Measurements from ENCODE around the gene MRPS25.

DNA sequence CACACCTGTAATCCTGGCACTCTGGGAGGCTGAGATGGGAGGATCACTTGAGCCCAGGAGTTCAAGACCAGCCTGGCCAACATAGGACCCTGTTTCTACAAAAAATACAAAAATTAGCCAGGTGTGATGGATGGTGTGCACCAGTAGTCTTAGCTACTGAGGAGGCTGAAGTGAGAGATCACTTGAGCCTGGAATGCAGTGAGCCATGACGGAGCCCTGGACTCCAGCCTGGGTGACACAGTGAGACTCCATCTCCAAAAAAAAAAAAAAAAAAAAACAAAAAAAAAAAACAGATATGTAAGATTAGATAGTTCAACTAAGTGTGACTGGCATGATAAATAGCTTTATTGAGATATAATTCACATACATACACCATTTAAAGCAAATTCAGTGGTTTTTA lies 24.1 kb upstream of the MRPS25 start:
- TF ChIP-seq ZBTB21 (tag by site-specific recombination; IDR thresholded peaks at IDR 0.05) (no peak), YY2 (tag by site-specific recombination; IDR thresholded peaks at IDR 0.05) (no peak), ZNF518A (tag by site-specific recombination; conservative IDR thresholded peaks at IDR 0.05; ENCODE audit: low read depth) (no peak), ZNF24 (tag by site-specific recombination; IDR thresholded peaks at IDR 0.05) (no peak), ZNF747 (tag by site-specific recombination; IDR thresholded peaks at IDR 0.05) (no peak), ZNF768 (tag by site-specific recombination; IDR thresholded peaks at IDR 0.05) (no peak)
- TF ChIP-seq, protein P1, sequence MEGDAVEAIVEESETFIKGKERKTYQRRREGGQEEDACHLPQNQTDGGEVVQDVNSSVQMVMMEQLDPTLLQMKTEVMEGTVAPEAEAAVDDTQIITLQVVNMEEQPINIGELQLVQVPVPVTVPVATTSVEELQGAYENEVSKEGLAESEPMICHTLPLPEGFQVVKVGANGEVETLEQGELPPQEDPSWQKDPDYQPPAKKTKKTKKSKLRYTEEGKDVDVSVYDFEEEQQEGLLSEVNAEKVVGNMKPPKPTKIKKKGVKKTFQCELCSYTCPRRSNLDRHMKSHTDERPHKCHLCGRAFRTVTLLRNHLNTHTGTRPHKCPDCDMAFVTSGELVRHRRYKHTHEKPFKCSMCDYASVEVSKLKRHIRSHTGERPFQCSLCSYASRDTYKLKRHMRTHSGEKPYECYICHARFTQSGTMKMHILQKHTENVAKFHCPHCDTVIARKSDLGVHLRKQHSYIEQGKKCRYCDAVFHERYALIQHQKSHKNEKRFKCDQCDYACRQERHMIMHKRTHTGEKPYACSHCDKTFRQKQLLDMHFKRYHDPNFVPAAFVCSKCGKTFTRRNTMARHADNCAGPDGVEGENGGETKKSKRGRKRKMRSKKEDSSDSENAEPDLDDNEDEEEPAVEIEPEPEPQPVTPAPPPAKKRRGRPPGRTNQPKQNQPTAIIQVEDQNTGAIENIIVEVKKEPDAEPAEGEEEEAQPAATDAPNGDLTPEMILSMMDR (tag by site-specific recombination; IDR thresholded peaks at IDR 0.05), result no peak
- TF ChIP-seq, protein P2, sequence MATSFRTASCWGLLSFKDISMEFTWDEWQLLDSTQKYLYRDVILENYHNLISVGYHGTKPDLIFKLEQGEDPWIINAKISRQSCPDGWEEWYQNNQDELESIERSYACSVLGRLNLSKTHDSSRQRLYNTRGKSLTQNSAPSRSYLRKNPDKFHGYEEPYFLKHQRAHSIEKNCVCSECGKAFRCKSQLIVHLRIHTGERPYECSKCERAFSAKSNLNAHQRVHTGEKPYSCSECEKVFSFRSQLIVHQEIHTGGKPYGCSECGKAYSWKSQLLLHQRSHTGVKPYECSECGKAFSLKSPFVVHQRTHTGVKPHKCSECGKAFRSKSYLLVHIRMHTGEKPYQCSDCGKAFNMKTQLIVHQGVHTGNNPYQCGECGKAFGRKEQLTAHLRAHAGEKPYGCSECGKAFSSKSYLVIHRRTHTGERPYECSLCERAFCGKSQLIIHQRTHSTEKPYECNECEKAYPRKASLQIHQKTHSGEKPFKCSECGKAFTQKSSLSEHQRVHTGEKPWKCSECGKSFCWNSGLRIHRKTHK (tag by site-specific recombination; IDR thresholded peaks at IDR 0.05), result no peak

All from HEK293 (cell line).